Measurements from ENCODE around the gene THBS2. TPM values are rescaled to one million over a fixed set of nuclear protein-coding genes. Genes with fewer than 3 reads are reported as not detected.

The THBS2 gene
- total and polyA plus RNA-seq, 2 of the 4 experiments (the other 2 are of a cell fraction) = 97.3 to 113 TPM

- BruUV-seq (replicated peaks) = TSS peak; percentile 21
- no peaks in the 10 kb centered on the region for H3K79me1 ChIP-seq (ENCODE audit: low read depth in 1 of 2, low read length in 2 of 2)
- H2BK20ac ChIP-seq (ENCODE audit: low read depth, low read length) = no peak overlapping the region
- no peak for TF ChIP-seq CEBPB (IDR thresholded peaks at IDR 0.05; ENCODE audit: low read depth, low read length)
- no peak for TF ChIP-seq MAZ (IDR thresholded peaks at IDR 0.05; ENCODE audit: borderline replicate concordance, low read depth, low read length)
- TF ChIP-seq BHLHE40 (IDR thresholded peaks at IDR 0.05; ENCODE audit: low read depth, low read length) = no peak
- no peak for TF ChIP-seq CHD1 (IDR thresholded peaks at IDR 0.05; ENCODE audit: low read depth, low read length)
- no peak for TF ChIP-seq SMC3 (IDR thresholded peaks at IDR 0.05; ENCODE audit: low read depth, low read length)
- no peak for TF ChIP-seq RCOR1 (IDR thresholded peaks at IDR 0.05; ENCODE audit: insufficient replicate concordance, low read length)
- TF ChIP-seq MAFK (IDR thresholded peaks at IDR 0.05; ENCODE audit: low read depth, low read length) = no peak
- no peak for TF ChIP-seq CTCF (conservative IDR thresholded peaks at IDR 0.05; ENCODE audit: low read depth, low read length)
- ChIA-PET POLR2A (ENCODE audit: unreplicated experiment) (no interaction called here), CTCF (no interaction called here)
- no peaks in the 10 kb centered on the region for H3K27me3 ChIP-seq (ENCODE audit: control insufficient read depth, insufficient read depth, low read length)
- intact Hi-C loops (cut with micrococcal nuclease) = no loop called here
- ATAC-seq (ENCODE audit: low read depth) = no peak
- no peak overlapping the region for H4K8ac ChIP-seq (ENCODE audit: low read depth in 2 of 2, low read length in 2 of 2)
- H3K4me1 ChIP-seq (ENCODE audit: control insufficient read depth, insufficient read depth, low read length) = no peaks in the 10 kb centered on the region
- H3K4me2 ChIP-seq (ENCODE audit: low read depth, low read length) = no peak overlapping the region
- in situ Hi-C loops (cut with MboI; ENCODE audit: low sequenced_read_pairs) = no loop called here
- H4K5ac ChIP-seq (ENCODE audit: low read depth, low read length) = no peak overlapping the region
- no peak overlapping the region for H3K9ac ChIP-seq (ENCODE audit: low read depth, low read length)
- no peak overlapping the region for H3K23ac ChIP-seq (ENCODE audit: low read depth, low read length)
- peaks cover 66% of the 10 kb centered on the region for H3K36me3 ChIP-seq (ENCODE audit: control insufficient read depth, insufficient read depth, low read length)
- no peak overlapping the region for H2AK9ac ChIP-seq (replicated peaks; ENCODE audit: low read depth, low read length, poor library complexity)
- H2AFZ ChIP-seq (replicated peaks; ENCODE audit: low read length, poor library complexity) = no peak overlapping the region
- H2AK5ac ChIP-seq (ENCODE audit: low read depth, low read length) = no peak overlapping the region
- H3K56ac ChIP-seq (ENCODE audit: extremely low read depth, insufficient read depth, low read length) = no peak overlapping the region
- no peak overlapping the region for H3K14ac ChIP-seq (replicated peaks; ENCODE audit: low read depth, low read length)
- H2BK120ac ChIP-seq (ENCODE audit: low read depth, low read length) = no peak overlapping the region
- dilution Hi-C loops (cut with HindIII; ENCODE audit: low sequenced_read_pairs, unreplicated experiment) = no loop called here
- H3K4ac ChIP-seq (ENCODE audit: low read depth, low read length) = no peak overlapping the region
- no peaks in the 10 kb centered on the region for H3K9me3 ChIP-seq (ENCODE audit: control insufficient read depth, insufficient read depth, low read length)
- no CpG with 5 or more reads among the region's 9 CpGs for WGBS, 2 experiments (ENCODE audit: extremely low coverage in 2 of 2, insufficient read length in 1 of 2)
- H2BK15ac ChIP-seq (ENCODE audit: low read depth, low read length) = no peak overlapping the region
- H3K9me1 ChIP-seq (ENCODE audit: insufficient read depth, low read length) = 0 out of 2 replicates have a peak, but pooled peaks cover 12% of the 10 kb centered on the region
- H4K20me1 ChIP-seq (ENCODE audit: insufficient read depth, low read length) = no peaks in the 10 kb centered on the region; the same call in 1 of the 2 replicates
- no peak overlapping the region for H3K27ac ChIP-seq (ENCODE audit: insufficient read depth, low read length)
- H2BK5ac ChIP-seq (ENCODE audit: low read depth, low read length, poor library complexity, severe bottlenecking) = no peak overlapping the region
- no peak for DNase-seq
- H3K4me3 ChIP-seq (ENCODE audit: insufficient read depth, low read depth, low read length) = no peak overlapping the region
- H3K18ac ChIP-seq (ENCODE audit: low read depth, low read length) = no peak overlapping the region
- no peak overlapping the region for H4K91ac ChIP-seq (ENCODE audit: insufficient read depth, low read depth, low read length)
Measured at GRCh38 chr6:169230322-169230665, 23.4 kb downstream of the THBS2 start.
